Lower lobe of right lung (tissue), 2 donors: ENCODE results near the gene INPP5A. TPM values are rescaled to one million over a fixed set of nuclear protein-coding genes. Genes with fewer than 3 reads are reported as not detected.
A peak's percentile ranks its signal among the peaks of the same experiment; 100 is the strongest.
"Not testable (repeated sequence)": the region's sequence is repeated elsewhere in the genome, so short reads cannot be mapped to it uniquely, and the experiment has no call there.

Experiments
- ATAC-seq, 2 donors: fragments of 200-7000 bp; cut with Tn5 transposase; one replicate each; pipeline ENCODE4 v1.9.1; 2020 to 2022; ENCODE audit warnings: mild to moderate bottlenecking in 2 of 2, moderate library complexity in 2 of 2
- DNase-seq: peaks from one replicate; pipeline ENCODE4 v3.0.0-alpha.2; 2020
- H3K27ac ChIP-seq: fragments of 200-600 bp; one replicate; pipeline ENCODE4 v1.8.0; 2022
- H3K27me3 ChIP-seq: fragments of 200-600 bp; one replicate; pipeline ENCODE4 v1.8.0; 2022; ENCODE audit warnings: low read depth
- H3K36me3 ChIP-seq: fragments of 200-600 bp; one replicate; pipeline ENCODE4 v1.8.0; 2022; ENCODE audit warnings: mild to moderate bottlenecking
- H3K4me1 ChIP-seq: fragments of 200-600 bp; one replicate; pipeline ENCODE4 v1.8.0; 2022
- H3K4me3 ChIP-seq: fragments of 200-600 bp; one replicate; pipeline ENCODE4 v1.8.0; 2022; ENCODE audit warnings: mild to moderate bottlenecking
- H3K9me3 ChIP-seq: fragments of 200-600 bp; one replicate; pipeline ENCODE4 v1.8.0; 2022
- CTCF ChIP-seq: fragments of 200-600 bp; IDR thresholded peaks from one replicate; pipeline ENCODE4 v1.8.0; 2022; ENCODE audit warnings: antibody characterized with exemption, mild to moderate bottlenecking
- intact Hi-C: fragments of 100-400 bp; cut with DNase I; formaldehyde crosslinking; loops from one replicate; pipeline ENCODE4 v1.11.0; 2022
- total RNA-seq: library from RNA; stranded (reverse); fragmentation: NEBNext Ultra II Directional; extraction: Animal tissue kit (Norgen Biotek cat#: 25700); gene quantifications from one replicate; pipeline ENCODE4 v1.2.1, GENCODE V29; 2021
- donor health status: DM: no; HTN: yes; CAD: no; lungs with severe emphysema.

The INPP5A gene
- total RNA-seq, 1 donor from 2014 or later, result 34.1 TPM

GRCh38 chr10:132502544-132503300 is 34.9 kb upstream of the INPP5A start:
- TF ChIP-seq CTCF, result no peak
- ATAC-seq, result no peak
- intact Hi-C loops, result no loop called here
- no peaks in the 10 kb centered on the region for H3K9me3 ChIP-seq
- DNase-seq, result peak; percentile 20
- H3K36me3 ChIP-seq, result no peaks in the 10 kb centered on the region
- H3K4me3 ChIP-seq, result no peak overlapping the region
- no peaks in the 10 kb centered on the region for H3K27me3 ChIP-seq
- H3K27ac ChIP-seq, result no peak overlapping the region
- H3K4me1 ChIP-seq, result peaks cover under 1% of the 10 kb centered on the region

- intact Hi-C loops, result no loop called here
- H3K36me3 ChIP-seq, result no peaks in the 10 kb centered on the region
- no peaks in the 10 kb centered on the region for H3K9me3 ChIP-seq
- DNase-seq (peak; percentile 35), ATAC-seq (peak in 1 of 2 donors; percentile 17)
- no peaks in the 10 kb centered on the region for H3K27me3 ChIP-seq
- no peak overlapping the region for H3K27ac ChIP-seq
- no peak overlapping the region for H3K4me3 ChIP-seq
- peaks cover 7% of the 10 kb centered on the region for H3K4me1 ChIP-seq
- TF ChIP-seq CTCF, result no peak
These were observed 33.8 kb upstream of the INPP5A start for GRCh38 chr10:132503581-132504421.

- intact Hi-C loops, result no loop called here
- Histone ChIP-seq H3K36me3 (no peaks in the 10 kb centered on the region), H3K4me1 (peaks cover 7% of the 10 kb centered on the region), H3K4me3 (no peak overlapping the region), H3K27ac (no peak overlapping the region), H3K9me3 (no peaks in the 10 kb centered on the region), H3K27me3 (no peaks in the 10 kb centered on the region)
- no peak for TF ChIP-seq CTCF
- DNase-seq (peak; percentile 30), ATAC-seq (no peak)
These were observed 32.9 kb upstream of the INPP5A start for GRCh38 chr10:132504501-132505272.

- H3K27ac ChIP-seq, H3K4me3 ChIP-seq: not testable (repeated sequence)
These were observed 32.0 kb upstream of the INPP5A start for GRCh38 chr10:132505546-132505945.

GRCh38 chr10:132506711-132507408 is 30.7 kb upstream of the INPP5A start:
- peak; percentile 24 for DNase-seq

More at GRCh38 chr10:132505546-132505945, 32.0 kb upstream of the INPP5A start:
- ATAC-seq, DNase-seq, H3K27me3 ChIP-seq, H3K9me3 ChIP-seq, H3K36me3 ChIP-seq, H3K4me1 ChIP-seq, intact Hi-C loops: not testable (repeated sequence)

More at GRCh38 chr10:132506711-132507408, 30.7 kb upstream of the INPP5A start:
- peak; percentile 17 to 18 for ATAC-seq
- H3K27me3 ChIP-seq, result no peaks in the 10 kb centered on the region
- H3K4me3 ChIP-seq, result no peak overlapping the region
- H3K27ac ChIP-seq, result peak overlapping the region; percentile 34
- peaks cover 7% of the 10 kb centered on the region for H3K4me1 ChIP-seq
- no peaks in the 10 kb centered on the region for H3K9me3 ChIP-seq
- intact Hi-C loops, result no loop called here
- no peaks in the 10 kb centered on the region for H3K36me3 ChIP-seq
- TF ChIP-seq CTCF, result no peak
